HepG2 (cell line): Measurements from ENCODE around the gene ACOX3. TPM values are rescaled to one million over a fixed set of nuclear protein-coding genes. Genes with fewer than 3 reads are reported as not detected.

Source experiments
- ATAC-seq: fragments of 200-7000 bp; cut with Tn5 transposase; 3 replicates; pipeline ENCODE4 v1.9.1; 2020; ENCODE audit warnings: mild to moderate bottlenecking, moderate library complexity
- BruUV-seq: library from RNA; stranded (reverse); fragments of 400-500 nt; replicated peaks from 2 replicates; lab custom pipeline; 2021; lab: Mats Ljungman, UMichigan
- CTCF ChIA-PET: fragments of 300-600 bp; formaldehyde crosslinking; extraction: SDS; loops from one replicate; lab custom pipeline; 2021; ENCODE audit warnings: low total read pairs, inconsistent platforms, low intra/inter-chr PET ratio; lab: Yijun Ruan, JAX
- POLR2A ChIA-PET: fragments of 350-600 bp; sonication (Branson Sonifier 250); formaldehyde crosslinking; loops from one replicate; lab custom pipeline; 2020; ENCODE audit warnings: antibody characterized with exemption, inconsistent platforms; lab: Yijun Ruan, JAX
- DNase-seq: peaks from one replicate; pipeline ENCODE4 v3.0.0-alpha.2; 2015; ENCODE audit warnings: low spot score
- FAIRE-seq: peaks from 3 replicates; lab custom pipeline; 2011; peaks lifted over from hg19 to GRCh38; lab: Jason Lieb, UNC
- H2AFZ ChIP-seq: one replicate; pipeline ENCODE4 v1.6.1; 2011; ENCODE audit warnings: low read length, inconsistent platforms
- H3K27ac ChIP-seq: fragments of 300-600 bp; 3 replicates; pipeline ENCODE4 v1.8.0; 2011; ENCODE audit warnings: mixed run types, mild to moderate bottlenecking, mixed read lengths, low read length, inconsistent platforms; ENCODE audit not compliant: insufficient read depth; ENCODE audit errors: extremely low read length
- H3K27me3 ChIP-seq, 2 experiments: fragments of 200-600 bp in 1 of 2; 2 replicates in 1 of 2; 3 replicates in 1 of 2; pipeline versions ENCODE4 v1.6.0 to v1.8.0; 2011; ENCODE audit warnings: low read length in 2 of 2, mild to moderate bottlenecking in 2 of 2, moderate library complexity in 2 of 2, inconsistent platforms in 1 of 2; ENCODE audit not compliant: insufficient read depth in 2 of 2, control insufficient read depth in 1 of 2
- H3K36me3 ChIP-seq, 2 experiments: fragments of 200-600 bp in 1 of 2; replicated peaks in 1 of 2; 2 replicates in 1 of 2; 3 replicates in 1 of 2; pipeline versions ENCODE4 v1.5.1 to v1.8.0; 2011; ENCODE audit warnings: low read length in 2 of 2, inconsistent platforms in 1 of 2; ENCODE audit not compliant: insufficient read depth in 2 of 2, control insufficient read depth in 1 of 2
- H3K4me1 ChIP-seq: 2 replicates; pipeline ENCODE4 v1.5.1; 2012; ENCODE audit warnings: low read length, inconsistent platforms; ENCODE audit not compliant: insufficient read depth
- H3K4me2 ChIP-seq: 2 replicates; pipeline ENCODE4 v1.6.0; 2011; ENCODE audit warnings: low read depth, low read length, inconsistent platforms
- H3K4me3 ChIP-seq, 3 experiments: fragments of 200-600 bp in 1 of 3; sonication (generic), shearing (Covaris generic) in 1 of 3; replicated peaks in 1 of 3; 2 replicates each; pipeline ENCODE4 v1.5.1; 2011 to 2016; ENCODE audit warnings: low read length in 3 of 3, inconsistent platforms in 2 of 3, low read depth in 2 of 3, mild to moderate bottlenecking in 2 of 3, control low read depth in 1 of 3, mixed read lengths in 1 of 3; ENCODE audit not compliant: insufficient read depth in 1 of 3
- H3K79me2 ChIP-seq: one replicate; pipeline ENCODE4 v1.6.1; 2011; ENCODE audit warnings: low read length, inconsistent platforms; ENCODE audit not compliant: insufficient read depth
- H3K9ac ChIP-seq: 2 replicates; pipeline ENCODE4 v1.6.0; 2011; ENCODE audit warnings: mild to moderate bottlenecking, low read depth, low read length, inconsistent platforms; ENCODE audit not compliant: insufficient read depth
- H3K9me3 ChIP-seq: 2 replicates; pipeline ENCODE4 v1.5.1; 2012; ENCODE audit warnings: mild to moderate bottlenecking, low read length
- H4K20me1 ChIP-seq: 2 replicates; pipeline ENCODE4 v1.6.0; 2011; ENCODE audit warnings: inconsistent platforms, mild to moderate bottlenecking, low read length, moderate library complexity; ENCODE audit not compliant: insufficient read depth
- CTCF ChIP-seq: sonication (generic); formaldehyde crosslinking; IDR thresholded peaks from 2 replicates; pipeline ENCODE4 v1.5.0; 2020; ENCODE audit warnings: mild to moderate bottlenecking, missing genetic modification reagents, moderate library complexity
- GATAD2A ChIP-seq: IDR thresholded peaks from 2 replicates; pipeline ENCODE4 v1.6.1; 2016
- MYC ChIP-seq: sonication (generic); formaldehyde crosslinking; IDR thresholded peaks from 2 replicates; pipeline ENCODE4 v1.9.0; 2021; ENCODE audit warnings: missing genetic modification reagents, borderline replicate concordance
- SIX1 ChIP-seq: sonication (generic); formaldehyde crosslinking; IDR thresholded peaks from 2 replicates; pipeline ENCODE4 v1.4.0; 2020; ENCODE audit warnings: missing genetic modification reagents, borderline replicate concordance
- SIX4 ChIP-seq: sonication (generic); formaldehyde crosslinking; IDR thresholded peaks from 2 replicates; pipeline ENCODE4 v1.4.0; 2020; ENCODE audit warnings: missing genetic modification reagents
- STAG1 ChIP-seq: sonication (generic); formaldehyde crosslinking; IDR thresholded peaks from 2 replicates; pipeline ENCODE4 v1.4.0; 2020; ENCODE audit warnings: missing genetic modification reagents
- ZFP90 ChIP-seq: sonication (generic); formaldehyde crosslinking; IDR thresholded peaks from 2 replicates; pipeline ENCODE4 v1.8.0; 2022; ENCODE audit warnings: missing genetic modification reagents, mild to moderate bottlenecking, inconsistent platforms, borderline replicate concordance
- ZFY ChIP-seq: sonication (generic); formaldehyde crosslinking; IDR thresholded peaks from 2 replicates; pipeline ENCODE4 v1.4.0; 2020; ENCODE audit warnings: missing genetic modification reagents
- ZNF24 ChIP-seq: fragments of 450-650 bp; IDR thresholded peaks from 2 replicates; pipeline ENCODE4 v1.6.1; 2017; ENCODE audit warnings: antibody characterized with exemption, mild to moderate bottlenecking
- ZNF616 ChIP-seq: sonication (generic); formaldehyde crosslinking; IDR thresholded peaks from 2 replicates; pipeline ENCODE4 v1.5.0; 2020; ENCODE audit warnings: low read depth, mild to moderate bottlenecking, missing genetic modification reagents
- WGBS: methylation state at CpG from one replicate; pipeline ENCODE4 v1.1.6; 2017; ENCODE audit warnings: low lambda C conversion rate; 5-methylcytosine and 5-hydroxymethylcytosine counted together
- in situ Hi-C: cut with HindIII; loops from 2 replicates; pipeline ENCODE4 v1.10.0; 2017; ENCODE audit warnings: low pct_unique_long_range_greater_than_20kb; ENCODE audit not compliant: extremely low pct_ligation_motif_present
- intact Hi-C: fragments of 100-400 bp; cut with micrococcal nuclease; formaldehyde crosslinking; loops from one replicate; pipeline ENCODE4 v1.10.0; 2022; ENCODE audit not compliant: unreplicated experiment
- polyA plus RNA-seq, 8 experiments: library from polyadenylated mRNA; depleted of rRNA in 3 of 8; stranded (reverse) in 7 of 8; unstranded in 1 of 8; fragments of >200 nt; fragmentation: Illumina TruSeq in 4 of 8; extraction: Trizol in 4 of 8; gene quantifications; 2 replicates each; pipeline versions ENCODE4 v1.2.1 to v1.2.3, GENCODE V29; 2011 to 2016; ENCODE audit warnings: low read depth in 4 of 8, missing spikeins in 1 of 8, mixed read lengths in 1 of 8; ENCODE audit not compliant: insufficient read depth in 1 of 8
- total RNA-seq, 5 experiments: library from RNA; depleted of rRNA; stranded (reverse); fragments of >200 nt; fragmentation: Illumina TruSeq; extraction: Trizol; gene quantifications; 2 replicates each; pipeline ENCODE4 v1.2.3, GENCODE V29; 2016; ENCODE audit warnings: low read depth in 1 of 5
- TF ChIP-seq, protein P1 (sequence below): sonication (generic); formaldehyde crosslinking; IDR thresholded peaks from 2 replicates; pipeline ENCODE4 v1.5.0; 2020; ENCODE audit warnings: missing genetic modification reagents, mild to moderate bottlenecking, borderline replicate concordance
- TF ChIP-seq, protein P2 (sequence below), 2 experiments: sonication (generic) in 1 of 2; formaldehyde crosslinking in 1 of 2; IDR thresholded peaks; 2 replicates each; pipeline versions ENCODE4 v1.4.0 to v1.6.1; 2018 to 2020; ENCODE audit warnings: missing genetic modification reagents in 2 of 2, borderline replicate concordance in 1 of 2, low read depth in 1 of 2, mild to moderate bottlenecking in 1 of 2, missing biosample characterization in 1 of 2

Gene ACOX3
- total and polyA plus RNA-seq, 2 of the 13 experiments (the other 11 are each of a cell fraction or from before 2014, with no cell fraction given): 4.2 to 17.8 TPM

DNA sequence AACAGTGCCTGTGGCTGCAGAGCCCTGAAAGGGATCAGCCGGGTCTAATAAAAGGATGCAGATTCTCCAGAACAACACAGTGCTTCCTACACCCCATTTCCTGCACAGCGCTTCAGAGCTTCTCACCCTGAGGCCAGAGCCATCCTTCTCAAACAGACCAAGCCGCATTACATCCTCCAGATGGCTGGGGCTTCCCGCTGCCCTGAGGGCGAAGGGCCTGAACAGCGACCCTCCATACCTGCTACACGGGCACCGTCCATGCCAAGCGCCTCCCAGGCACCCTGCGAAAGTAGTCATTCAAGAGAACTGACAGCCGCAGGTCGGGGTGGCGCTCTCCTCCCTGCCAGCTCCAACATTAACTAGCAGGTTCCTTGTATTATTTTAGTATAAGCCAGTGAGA lies 36.5 kb downstream of the ACOX3 start:
- Histone ChIP-seq H3K9ac (no peak overlapping the region), H3K27me3 (no peaks in the 10 kb centered on the region), H3K27ac (no peak overlapping the region), H2AFZ (no peak overlapping the region), H3K79me2 (no peaks in the 10 kb centered on the region), H3K4me3 (no peak overlapping the region), H3K36me3 (peaks cover 2 to 8% of the 10 kb centered on the region in 2 experiments; a peak in 3 of 5 replicates), H3K4me1 (no peaks in the 10 kb centered on the region), H4K20me1 (no peaks in the 10 kb centered on the region; the same call in 1 of the 2 replicates), H3K9me3 (no peaks in the 10 kb centered on the region), H3K4me2 (no peak overlapping the region)
- FAIRE-seq (no peak), DNase-seq (no peak), ATAC-seq (no peak)
- WGBS: 94% methylated on average over 10 of the region's 13 CpGs
- intact Hi-C loops: loop anchor here (1.0 to 2.0 kb wide), 4 partner anchors 84 to 227 kb away; no protein-coding TSS in a partner anchor
- CTCF ChIA-PET: interaction anchor here (1.0 to 4.4 kb wide), 3 partner anchors 137 to 166 kb away, joined by 3 to 29 read pairs (median 20); no protein-coding TSS in a partner anchor
- BruUV-seq: no TSS peak
- no peak for TF ChIP-seq SIX4
- TF ChIP-seq MYC (CRISPR knock-in tag): no peak
- TF ChIP-seq, protein P1, sequence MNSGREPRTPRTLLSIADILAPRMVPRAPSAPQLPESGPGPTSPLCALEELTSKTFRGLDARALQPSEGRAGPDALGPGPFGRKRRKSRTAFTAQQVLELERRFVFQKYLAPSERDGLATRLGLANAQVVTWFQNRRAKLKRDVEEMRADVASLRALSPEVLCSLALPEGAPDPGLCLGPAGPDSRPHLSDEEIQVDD (CRISPR knock-in tag): no peak
- no peak for TF ChIP-seq ZNF24
- TF ChIP-seq ZFY (CRISPR knock-in tag): no peak
- POLR2A ChIA-PET: no interaction called here
- in situ Hi-C loops: loop anchor here (5.0 to 10.0 kb wide), 3 partner anchors 137 to 239 kb away; partner anchors contain the start of gene HTRA3

DNA sequence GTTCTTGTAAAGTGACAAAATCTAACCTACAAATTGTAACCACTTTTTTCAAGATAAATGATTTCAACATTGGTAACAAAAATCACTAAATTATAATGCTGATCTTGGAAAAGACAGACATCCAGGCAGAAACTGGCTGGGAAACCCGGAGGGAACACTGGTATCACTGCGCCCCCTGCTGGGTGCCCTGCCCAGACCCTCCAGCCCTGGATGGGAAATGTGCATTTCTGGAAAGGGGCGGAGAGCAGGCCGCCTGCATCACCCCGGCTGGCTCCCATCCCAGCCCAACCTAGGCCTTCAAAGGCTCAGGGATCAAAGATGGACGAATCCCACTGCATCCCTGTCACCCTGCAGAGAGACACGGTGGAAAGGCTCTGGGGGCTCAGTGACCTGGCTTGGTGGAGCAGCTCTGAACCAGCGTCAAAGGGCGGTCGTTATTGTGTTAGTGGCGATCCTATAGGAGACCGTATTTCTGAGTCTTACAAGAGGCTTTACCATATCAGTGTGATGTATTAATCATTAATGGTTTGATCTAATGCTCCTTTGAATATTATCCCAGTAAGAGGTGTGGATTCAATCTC lies 37.3 kb downstream of the ACOX3 start:
- no peak overlapping the region for H3K4me2 ChIP-seq
- H3K9me3 ChIP-seq: no peaks in the 10 kb centered on the region
- ChIA-PET POLR2A (no interaction called here), CTCF (interaction anchor here (1.0 to 4.4 kb wide), 4 partner anchors 83 to 165 kb away, joined by 3 to 29 read pairs (median 15); no protein-coding TSS in a partner anchor)
- no peaks in the 10 kb centered on the region for H3K79me2 ChIP-seq
- no peaks in the 10 kb centered on the region for H3K4me1 ChIP-seq
- in situ Hi-C loops (loop anchor here (5.0 to 10.0 kb wide), 3 partner anchors 136 to 238 kb away; partner anchors contain the start of gene HTRA3), intact Hi-C loops (loop anchor here (1.0 to 2.0 kb wide), 4 partner anchors 83 to 226 kb away; no protein-coding TSS in a partner anchor)
- no peak overlapping the region for H3K4me3 ChIP-seq
- no peak overlapping the region for H3K9ac ChIP-seq
- DNase-seq (peak; percentile 48), ATAC-seq (peak; percentile 93), FAIRE-seq (peak; percentile 68)
- H3K27ac ChIP-seq: no peak overlapping the region
- H2AFZ ChIP-seq: no peak overlapping the region
- BruUV-seq: no TSS peak
- no peaks in the 10 kb centered on the region; the same call in 1 of the 2 replicates for H4K20me1 ChIP-seq
- WGBS: 66% methylated on average over 10 of the region's 12 CpGs
- H3K36me3 ChIP-seq: peaks cover 2 to 13% of the 10 kb centered on the region in 2 experiments; a peak in 3 of 5 replicates
- no peaks in the 10 kb centered on the region for H3K27me3 ChIP-seq
- TF ChIP-seq, protein P2, sequence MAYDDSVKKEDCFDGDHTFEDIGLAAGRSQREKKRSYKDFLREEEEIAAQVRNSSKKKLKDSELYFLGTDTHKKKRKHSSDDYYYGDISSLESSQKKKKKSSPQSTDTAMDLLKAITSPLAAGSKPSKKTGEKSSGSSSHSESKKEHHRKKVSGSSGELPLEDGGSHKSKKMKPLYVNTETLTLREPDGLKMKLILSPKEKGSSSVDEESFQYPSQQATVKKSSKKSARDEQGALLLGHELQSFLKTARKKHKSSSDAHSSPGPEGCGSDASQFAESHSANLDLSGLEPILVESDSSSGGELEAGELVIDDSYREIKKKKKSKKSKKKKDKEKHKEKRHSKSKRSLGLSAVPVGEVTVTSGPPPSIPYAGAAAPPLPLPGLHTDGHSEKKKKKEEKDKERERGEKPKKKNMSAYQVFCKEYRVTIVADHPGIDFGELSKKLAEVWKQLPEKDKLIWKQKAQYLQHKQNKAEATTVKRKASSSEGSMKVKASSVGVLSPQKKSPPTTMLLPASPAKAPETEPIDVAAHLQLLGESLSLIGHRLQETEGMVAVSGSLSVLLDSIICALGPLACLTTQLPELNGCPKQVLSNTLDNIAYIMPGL (CRISPR knock-in tag; IDR thresholded peaks at IDR 0.05; ENCODE audit: borderline replicate concordance in 1 of 2, low read depth in 1 of 2): 0 out of 4 replicates have a peak, but pooled peaks of 1 of the 2 experiments have one; percentile 26
- TF ChIP-seq SIX1 (no peak), ZFP90 (CRISPR knock-in tag) (no peak), GATAD2A (CRISPR knock-in tag) (0 out of 2 replicates have a peak, but pooled peaks have one; percentile 20), ZNF616 (CRISPR knock-in tag) (no peak), CTCF (CRISPR knock-in tag) (peak; percentile 90), STAG1 (CRISPR knock-in tag) (peak; percentile 92)
